HG02759 (cell line): ENCODE data around the gene VSIR.

Source experiments
- ATAC-seq: cut with Tn5 transposase; IDR thresholded peaks from one replicate; pipeline ENCODE4 v1.9.1; 2021; ENCODE audit warnings: mild to moderate bottlenecking, moderate library complexity; ENCODE audit not compliant: unreplicated experiment

Gene VSIR

GRCh38 chr10:71765906-71766716 is 7.2 kb downstream of the VSIR start:
- no peak for ATAC-seq

- no peak for ATAC-seq
Measured at GRCh38 chr10:71765176-71765904, 8.0 kb downstream of the VSIR start.

GRCh38 chr10:71763352-71764127 is 9.8 kb downstream of the VSIR start:
- ATAC-seq: no peak

- ATAC-seq: no peak
Measured at GRCh38 chr10:71762324-71762723, 11.0 kb downstream of the VSIR start.

GRCh38 chr10:71761541-71762113 is 11.7 kb downstream of the VSIR start:
- no peak for ATAC-seq

GRCh38 chr10:71761105-71761511 is 12.2 kb downstream of the VSIR start:
- ATAC-seq: no peak

- no peak for ATAC-seq
Measured at GRCh38 chr10:71757399-71757922, 15.9 kb downstream of the VSIR start.

- ATAC-seq: no peak
Measured at GRCh38 chr10:71756311-71757191, 16.8 kb downstream of the VSIR start.

- ATAC-seq: no peak
Measured at GRCh38 chr10:71755179-71755879, 18.0 kb downstream of the VSIR start.

GRCh38 chr10:71754562-71754961 is 18.8 kb downstream of the VSIR start:
- no peak for ATAC-seq

- ATAC-seq: no peak
Measured at GRCh38 chr10:71753960-71754505, 19.3 kb downstream of the VSIR start.

GRCh38 chr10:71753091-71753959 is 20.0 kb downstream of the VSIR start:
- ATAC-seq: no peak

GRCh38 chr10:71752391-71753090 is 20.8 kb downstream of the VSIR start:
- no peak for ATAC-seq

GRCh38 chr10:71751515-71752224 is 21.6 kb downstream of the VSIR start:
- no peak for ATAC-seq

GRCh38 chr10:71750986-71751385 is 22.3 kb downstream of the VSIR start:
- no peak for ATAC-seq

GRCh38 chr10:71750124-71750841 is 23.0 kb downstream of the VSIR start:
- no peak for ATAC-seq
